ENCODE measurements around the gene TIPRL. TPM values are rescaled to one million over a fixed set of nuclear protein-coding genes. Genes with fewer than 3 reads are reported as not detected.
A peak's percentile ranks its signal among the peaks of the same experiment; 100 is the strongest.

The TIPRL gene
- total and polyA plus RNA-seq, 8 donors = 26.2 to 56.1 (median 51.5) TPM

GRCh38 chr1:168164771-168165170 is 14.0 kb upstream of the TIPRL start:
- no peak overlapping the region for H3K4me3 ChIP-seq
- no peak overlapping the region for H3K27ac ChIP-seq
- no peaks in the 10 kb centered on the region for H3K36me3 ChIP-seq
- no peaks in the 10 kb centered on the region for H3K27me3 ChIP-seq
- intact Hi-C loops (cut with DNase I) = no loop called here
- no peaks in the 10 kb centered on the region for H3K4me1 ChIP-seq
- ATAC-seq = no peak
- no peak for DNase-seq
- peaks cover 0 to 12% of the 10 kb centered on the region in 2 donors for H3K9me3 ChIP-seq
- TF ChIP-seq CTCF (IDR thresholded peaks at IDR 0.05) = no peak

GRCh38 chr1:168167806-168168205 is 11.0 kb upstream of the TIPRL start:
- Histone ChIP-seq H3K36me3 (no peaks in the 10 kb centered on the region), H3K9me3 (no peaks in the 10 kb centered on the region), H3K27me3 (no peaks in the 10 kb centered on the region), H3K4me3 (no peak overlapping the region), H3K4me1 (no peaks in the 10 kb centered on the region), H3K27ac (no peak overlapping the region)
- intact Hi-C loops (cut with DNase I) = no loop called here
- ATAC-seq = no peak
- no peak for DNase-seq
- TF ChIP-seq CTCF (IDR thresholded peaks at IDR 0.05) = no peak

GRCh38 chr1:168170564-168171508 is 7.9 kb upstream of the TIPRL start:
- ATAC-seq (no peak), DNase-seq (no peak)
- Histone ChIP-seq H3K4me1 (no peaks in the 10 kb centered on the region), H3K4me3 (no peak overlapping the region), H3K36me3 (no peaks in the 10 kb centered on the region), H3K27me3 (no peaks in the 10 kb centered on the region), H3K27ac (no peak overlapping the region), H3K9me3 (no peaks in the 10 kb centered on the region)
- TF ChIP-seq CTCF (IDR thresholded peaks at IDR 0.05) = no peak
- intact Hi-C loops (cut with DNase I) = no loop called here

- TF ChIP-seq CTCF (IDR thresholded peaks at IDR 0.05) = no peak
- DNase-seq = no peak
- no peak overlapping the region for H3K27ac ChIP-seq
- ATAC-seq = no peak
- no peaks in the 10 kb centered on the region for H3K4me1 ChIP-seq
- H3K4me3 ChIP-seq = no peak overlapping the region
- intact Hi-C loops (cut with DNase I) = no loop called here
- no peaks in the 10 kb centered on the region for H3K27me3 ChIP-seq
- H3K9me3 ChIP-seq = no peaks in the 10 kb centered on the region
- H3K36me3 ChIP-seq = no peaks in the 10 kb centered on the region
Measured at GRCh38 chr1:168172250-168172915, 6.4 kb upstream of the TIPRL start.

GRCh38 chr1:168178227-168178637 is 530 bp upstream of the TIPRL start:
- no peaks in the 10 kb centered on the region for H3K36me3 ChIP-seq
- peak; percentile 4 for ATAC-seq
- no peak for TF ChIP-seq CTCF (IDR thresholded peaks at IDR 0.05)
- H3K9me3 ChIP-seq = no peaks in the 10 kb centered on the region
- peaks cover 0 to 15% of the 10 kb centered on the region in 2 donors for H3K4me1 ChIP-seq
- peak overlapping the region; percentile 87 to 89 for H3K4me3 ChIP-seq
- peak overlapping the region; percentile 92 to 96 for H3K27ac ChIP-seq
- intact Hi-C loops (cut with DNase I) = no loop called here
- no peak for DNase-seq
- no peaks in the 10 kb centered on the region for H3K27me3 ChIP-seq

All from left lung (tissue), 10 donors.